ENCODE measurements around the gene LYG2.
"Not testable (repeated sequence)": the region's sequence is repeated elsewhere in the genome, so short reads cannot be mapped to it uniquely, and the experiment has no call there.

LYG2 gene, protein sequence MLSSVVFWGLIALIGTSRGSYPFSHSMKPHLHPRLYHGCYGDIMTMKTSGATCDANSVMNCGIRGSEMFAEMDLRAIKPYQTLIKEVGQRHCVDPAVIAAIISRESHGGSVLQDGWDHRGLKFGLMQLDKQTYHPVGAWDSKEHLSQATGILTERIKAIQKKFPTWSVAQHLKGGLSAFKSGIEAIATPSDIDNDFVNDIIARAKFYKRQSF
- long read RNA-seq, donor 1: 0 reads
- long read RNA-seq, donor 2: 0 reads
- long read RNA-seq, donor 3: 0 reads
- long read RNA-seq, donor 4: 0 reads
- long read RNA-seq, donor 5: 0 reads
- long read RNA-seq, donor 6: 0 reads
- long read RNA-seq, donor 7: 0 reads
- long read RNA-seq, donor 8: 0 reads

DNA sequence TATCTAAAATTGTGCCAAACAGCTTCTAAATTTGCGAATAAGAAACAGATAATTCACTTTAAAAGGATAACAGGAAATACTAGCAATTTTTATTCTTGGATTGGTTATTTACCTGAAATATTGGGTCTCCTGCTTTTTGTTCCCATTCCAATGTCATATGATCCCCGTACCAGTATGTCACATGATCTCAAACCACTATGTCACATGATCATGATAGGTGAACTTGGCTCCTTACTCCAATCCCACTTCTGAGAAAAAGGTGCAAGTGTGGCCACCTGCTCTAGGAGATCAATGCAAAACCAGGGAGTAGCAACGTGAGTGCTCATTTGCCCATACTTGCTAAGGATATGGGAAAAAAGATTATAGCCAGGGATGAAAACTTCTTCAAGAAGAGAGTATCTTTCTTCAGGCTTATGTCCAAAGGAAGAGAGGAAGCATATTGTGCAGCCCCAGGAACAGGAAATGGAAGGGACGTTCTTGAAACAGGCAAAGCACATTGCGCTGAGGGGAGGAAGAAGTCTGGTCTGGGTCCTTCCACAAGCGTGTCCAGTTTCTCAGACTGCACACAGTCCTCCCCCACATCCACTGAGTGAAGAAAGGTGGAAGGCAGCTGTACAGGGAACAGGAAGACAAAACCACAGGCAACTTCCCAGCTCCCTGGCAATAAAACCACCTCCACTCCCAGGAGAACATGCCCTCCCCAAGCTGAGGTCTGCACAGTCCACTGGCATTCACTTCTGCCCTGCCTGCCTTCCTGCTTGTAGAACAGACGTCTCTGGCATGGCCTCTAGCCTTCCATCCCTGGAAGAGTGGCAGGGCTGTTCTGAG is at the start of gene LYG2:
Gene LYG2 (minus strand): TSS at position 176 of the 828 bp plus-strand sequence. CDS start 1,406 bp downstream, outside the sequence.
- DNase-seq: no peak

DNA sequence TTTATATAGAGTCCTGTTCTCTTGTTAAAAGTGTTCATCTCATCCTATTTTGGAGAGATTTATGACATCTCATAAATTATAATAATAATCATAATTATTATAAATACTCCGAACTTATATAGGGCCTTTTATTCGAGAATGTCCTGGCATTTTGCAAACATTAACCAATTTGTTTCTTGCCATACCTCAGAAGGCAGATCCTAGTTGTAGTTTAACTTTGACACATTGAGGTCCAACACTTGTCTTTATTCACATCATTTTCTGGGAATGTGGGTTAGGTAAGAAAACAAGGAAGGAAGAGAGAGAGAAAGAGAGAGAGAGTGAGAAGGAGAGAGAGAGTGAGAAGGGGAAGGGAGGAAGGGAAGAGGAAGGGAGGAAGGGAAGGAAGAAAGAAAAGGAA is 45.6 kb upstream of the LYG2 start, which contains the start of gene LYG1:
Gene LYG1 (minus strand): TSS at position 101 of the 400 bp plus-strand sequence. CDS start 5,527 bp downstream, outside the sequence.
- DNase-seq: not testable (repeated sequence)

DNA sequence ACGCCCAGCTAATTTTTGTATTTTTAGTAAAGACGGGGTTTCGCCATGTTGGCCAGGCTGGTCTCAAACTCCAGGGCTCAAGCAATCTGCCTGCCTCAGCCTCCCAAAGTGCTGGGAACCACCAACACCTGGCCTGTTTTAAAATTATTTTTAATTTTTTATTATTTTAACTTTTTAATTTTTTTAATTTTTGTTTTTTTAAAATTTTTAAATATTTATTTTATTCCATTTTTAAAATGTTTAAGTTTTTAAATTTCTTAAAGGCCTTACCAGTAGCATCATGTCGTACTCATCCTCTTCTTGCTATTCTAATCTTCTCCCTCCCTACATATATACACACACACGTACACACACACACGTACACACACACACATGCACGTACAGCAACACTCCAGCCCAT is 44.1 kb upstream of the LYG2 start:
- no peak for DNase-seq

DNA sequence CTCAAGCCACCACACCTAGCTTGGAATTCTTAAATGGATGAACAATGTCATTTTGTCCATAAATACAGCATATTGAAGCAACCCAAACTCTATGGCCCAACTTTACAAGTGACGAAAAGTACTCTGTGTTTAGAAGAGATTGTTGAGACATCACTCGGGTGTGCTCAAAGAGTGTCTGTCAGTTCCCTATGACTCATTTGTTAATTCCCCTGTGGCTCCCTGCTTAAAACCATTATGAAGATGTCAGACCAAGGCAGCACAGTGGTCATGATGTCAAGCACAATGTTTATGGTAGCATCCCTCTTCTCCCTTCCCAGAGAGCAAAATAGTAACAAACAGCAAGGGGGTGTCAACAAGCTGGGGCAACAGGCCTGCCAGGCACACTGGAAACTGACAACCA is 42.5 kb upstream of the LYG2 start:
- no peak for DNase-seq

DNA sequence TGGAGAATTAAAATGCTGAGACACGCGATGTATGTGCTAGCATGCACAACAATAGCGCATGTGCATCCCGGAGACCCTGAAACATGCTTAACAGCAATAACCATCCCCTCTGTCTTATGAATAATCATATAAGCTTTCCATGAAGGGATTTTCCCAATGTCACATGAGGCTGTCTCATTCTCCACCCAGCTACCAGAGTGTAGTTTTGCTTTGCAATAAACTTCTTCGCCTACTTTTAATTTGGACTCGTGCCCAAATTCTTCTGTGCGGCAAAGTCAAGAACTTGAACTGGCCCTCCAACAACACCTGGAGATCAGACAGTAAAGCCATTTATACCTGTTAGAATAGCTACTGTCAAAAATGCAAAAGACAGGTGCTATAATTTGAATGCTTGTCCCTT is 30.1 kb upstream of the LYG2 start:
- no peak for DNase-seq

DNA sequence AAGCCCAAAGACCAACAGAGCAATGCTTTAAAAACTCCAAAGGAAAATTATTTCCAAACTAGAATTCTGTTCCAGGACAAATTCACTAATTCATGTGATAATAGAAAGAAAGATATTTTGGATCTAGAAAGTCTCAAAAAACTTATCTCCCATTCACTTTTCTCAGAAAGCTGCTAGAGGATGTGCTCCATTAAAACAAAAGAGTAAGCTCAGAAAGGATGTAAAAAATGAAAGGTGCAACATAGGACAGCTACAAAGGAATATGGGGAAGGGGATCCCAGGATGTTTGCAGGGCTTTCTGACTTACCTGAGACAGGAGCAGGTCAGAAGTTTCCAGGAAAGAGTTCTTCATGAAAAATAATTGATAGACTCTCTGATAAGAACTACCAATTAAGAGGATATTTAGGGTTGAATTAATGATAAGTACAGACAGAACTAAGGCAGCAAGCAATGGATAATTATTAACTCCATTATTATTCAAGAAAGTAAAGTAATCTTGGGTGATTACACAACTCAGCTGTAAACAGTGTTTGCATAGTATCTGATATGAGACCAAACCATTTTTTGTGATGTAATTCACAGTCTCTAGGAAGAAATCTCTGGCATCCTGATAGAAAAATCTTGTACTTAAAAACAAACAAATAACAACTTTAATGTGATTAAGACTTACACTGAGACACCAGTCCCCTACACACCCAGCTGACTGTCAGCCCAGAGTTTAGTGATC is 24.7 kb upstream of the LYG2 start:
- DNase-seq: no peak

DNA sequence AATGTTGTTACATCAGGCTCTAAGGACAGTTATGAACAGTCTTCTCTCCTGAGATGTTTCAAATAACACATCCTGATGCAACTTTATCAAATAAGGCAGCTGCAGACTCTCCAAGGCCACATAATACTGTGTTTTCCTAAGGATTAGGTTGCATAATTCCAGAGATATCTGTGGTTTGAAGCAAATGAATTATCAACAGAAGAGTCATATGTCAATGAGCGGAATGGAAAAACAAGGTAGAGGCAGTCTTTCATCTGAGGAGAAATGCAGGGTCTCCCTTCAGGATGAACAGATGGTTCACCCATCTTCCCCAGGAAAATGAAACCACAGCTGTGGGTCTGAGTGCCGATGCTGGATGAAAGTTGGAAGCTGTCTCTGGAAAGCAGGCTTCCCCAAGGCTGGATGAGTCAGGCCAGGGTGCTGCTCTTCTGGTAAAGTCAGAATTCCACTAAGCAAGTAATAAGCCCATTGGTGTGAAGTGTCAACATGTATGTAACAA is 23.4 kb upstream of the LYG2 start:
- no peak for DNase-seq

DNA sequence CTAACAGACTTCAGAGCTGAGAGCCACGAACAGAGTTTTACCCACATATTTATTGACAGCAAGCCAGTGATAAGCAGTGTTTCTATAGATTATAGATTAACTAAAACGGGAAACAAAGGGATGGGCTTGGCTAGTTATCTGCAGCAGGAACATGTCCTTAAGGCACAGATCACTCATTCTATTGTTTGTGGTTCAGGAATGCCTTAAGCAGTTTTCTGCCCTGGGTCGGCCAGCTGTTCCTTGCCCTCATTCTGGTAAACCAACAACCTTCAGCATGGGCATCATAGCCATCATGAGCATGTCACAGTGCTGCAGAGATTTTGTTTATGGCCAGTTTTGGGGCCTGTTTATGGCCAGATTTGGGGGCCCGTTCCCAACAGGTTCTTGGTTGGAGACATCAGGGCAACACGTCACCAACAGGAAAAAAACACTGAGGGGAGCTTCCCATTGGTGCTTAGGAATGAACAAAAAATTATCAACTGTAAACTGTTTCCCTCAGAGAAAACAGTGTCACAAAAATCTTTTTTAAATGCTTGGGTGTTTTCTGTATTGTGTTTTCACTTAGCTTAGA is 22.8 kb upstream of the LYG2 start:
- not testable (repeated sequence) for DNase-seq

DNA sequence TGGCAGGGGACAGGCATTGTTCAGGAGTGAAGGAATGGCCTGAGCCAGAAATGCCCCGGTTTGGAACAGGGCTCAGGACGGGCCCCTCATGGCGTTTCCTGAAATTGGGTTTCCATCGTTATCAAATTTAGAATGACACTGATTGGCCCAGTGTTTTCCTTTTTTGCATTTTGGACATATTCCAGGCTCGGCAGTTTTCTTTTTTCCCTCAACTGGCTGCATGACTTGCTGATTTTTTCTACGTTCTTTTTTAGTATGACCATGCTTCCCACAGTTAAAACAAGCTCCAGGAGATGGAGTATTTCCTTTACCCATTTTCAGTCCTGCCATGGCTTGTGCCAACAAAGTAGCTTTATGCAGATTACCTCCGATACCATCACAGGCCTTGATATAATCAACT is 20.4 kb upstream of the LYG2 start:
- no peak for DNase-seq

DNA sequence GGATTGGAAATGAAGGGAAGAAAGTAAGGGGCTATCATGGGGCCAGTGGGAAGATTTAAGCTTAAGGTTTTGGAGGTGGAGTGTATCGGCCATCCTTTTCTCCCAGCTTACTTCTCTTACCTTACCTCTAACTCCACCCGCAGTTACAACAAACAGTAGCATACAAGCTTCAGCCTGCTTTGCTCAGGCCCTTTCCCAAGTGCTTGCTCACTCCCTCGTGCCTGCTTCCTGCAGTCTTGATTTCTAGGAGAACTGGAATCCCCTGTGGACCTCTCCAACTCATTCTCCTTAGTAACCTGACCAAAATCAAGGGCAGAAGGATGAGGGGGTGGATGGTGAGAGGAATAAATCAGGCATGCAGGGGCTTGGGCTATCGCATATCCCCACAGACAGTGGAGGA is 5.8 kb upstream of the LYG2 start:
- no peak for DNase-seq

DNA sequence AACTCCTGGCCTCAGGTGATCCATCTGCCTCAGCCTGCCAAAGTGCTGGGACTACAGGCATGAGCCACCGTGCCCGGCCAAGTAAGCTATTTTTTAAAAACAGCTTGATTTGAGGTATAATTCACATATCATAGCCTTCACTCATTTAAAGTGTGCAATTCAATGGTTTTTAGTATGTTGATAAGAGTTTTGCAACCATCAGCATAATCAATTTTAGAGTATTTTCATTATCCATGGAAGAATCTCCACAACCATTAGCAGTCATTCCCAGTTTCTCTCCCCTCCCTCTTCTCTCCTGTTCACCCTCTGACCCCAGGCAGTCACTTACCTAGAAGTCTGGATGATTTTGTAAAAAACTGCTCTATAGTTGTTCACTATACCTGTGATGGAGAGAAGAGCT is 4.7 kb upstream of the LYG2 start:
- no peak for DNase-seq

DNA sequence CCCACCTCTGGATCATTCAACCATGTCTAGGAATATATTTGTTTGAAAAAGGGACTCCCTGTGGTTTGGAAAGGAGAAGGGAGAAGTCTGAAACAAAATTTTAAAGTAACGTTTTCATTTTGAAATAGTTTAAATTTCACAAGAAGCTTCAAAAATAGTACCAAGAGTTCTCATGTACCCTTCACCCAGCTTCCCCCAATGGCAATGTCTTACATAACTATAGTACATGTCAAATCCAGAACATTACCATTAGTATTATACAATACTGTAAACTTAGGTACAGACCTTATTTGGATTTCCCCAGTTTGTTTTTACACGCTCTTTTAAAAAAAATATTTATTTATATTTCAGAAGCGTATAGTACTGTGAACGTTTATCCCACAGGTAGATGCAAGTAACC is 4.0 kb upstream of the LYG2 start:
- no peak for DNase-seq

DNA sequence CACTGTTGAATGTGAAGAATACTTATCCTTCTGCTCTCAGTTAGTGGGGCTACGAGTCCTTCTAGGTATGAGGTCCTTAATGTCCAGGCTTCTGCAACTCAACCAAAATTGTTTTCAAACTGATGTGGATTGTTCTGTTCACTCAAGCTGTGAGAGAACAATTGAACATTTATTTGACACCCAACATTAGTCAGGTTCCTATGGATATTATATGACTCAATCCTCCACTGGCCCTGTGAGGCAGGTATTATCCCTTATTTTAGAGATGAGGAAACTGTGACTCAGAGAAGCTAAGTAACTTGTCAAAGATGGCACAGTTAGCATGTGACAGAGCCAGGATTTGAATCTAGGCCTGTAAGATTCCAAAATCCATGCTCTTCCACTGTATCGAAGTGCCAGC is 1.2 kb upstream of the LYG2 start:
- DNase-seq: no peak

DNA sequence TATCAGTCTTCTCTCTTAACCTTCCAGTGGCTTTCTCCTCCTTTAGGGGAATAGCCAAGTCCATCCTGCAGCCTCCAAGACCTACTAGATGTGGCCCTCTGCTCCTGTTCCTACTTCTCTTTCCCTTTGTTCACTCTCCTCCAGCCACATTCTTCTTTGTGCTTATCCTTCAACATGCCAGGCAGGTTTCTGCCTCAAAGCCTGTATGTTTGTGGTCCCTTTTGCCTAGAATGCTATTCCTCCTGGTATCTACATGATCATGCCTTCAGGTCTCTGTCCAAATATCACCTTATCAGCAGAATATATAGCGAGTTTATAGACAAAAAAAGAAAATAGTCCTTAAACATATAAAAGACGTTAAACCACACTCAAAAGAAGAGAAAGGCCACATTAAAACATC is 5.5 kb downstream of the LYG2 start:
- no peak for DNase-seq

DNA sequence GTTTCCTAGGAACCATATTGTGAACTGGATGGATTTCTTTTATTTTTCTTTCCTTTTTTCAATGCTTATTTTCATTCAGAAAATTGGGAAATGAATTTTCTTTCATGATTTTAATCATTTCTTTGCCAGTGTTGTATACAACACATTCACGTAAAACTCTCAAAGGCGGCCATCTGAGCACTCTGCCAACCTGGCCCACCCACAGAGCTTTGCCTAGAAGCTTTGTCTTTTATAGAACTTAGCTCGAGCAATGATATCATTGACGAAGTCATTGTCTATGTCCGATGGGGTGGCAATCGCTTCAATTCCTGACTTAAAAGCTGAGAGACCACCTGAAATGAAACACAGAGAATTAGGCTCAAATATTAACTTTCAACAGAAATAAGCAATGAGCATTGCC is 13.3 kb downstream of the LYG2 start:
- no peak for DNase-seq

DNA sequence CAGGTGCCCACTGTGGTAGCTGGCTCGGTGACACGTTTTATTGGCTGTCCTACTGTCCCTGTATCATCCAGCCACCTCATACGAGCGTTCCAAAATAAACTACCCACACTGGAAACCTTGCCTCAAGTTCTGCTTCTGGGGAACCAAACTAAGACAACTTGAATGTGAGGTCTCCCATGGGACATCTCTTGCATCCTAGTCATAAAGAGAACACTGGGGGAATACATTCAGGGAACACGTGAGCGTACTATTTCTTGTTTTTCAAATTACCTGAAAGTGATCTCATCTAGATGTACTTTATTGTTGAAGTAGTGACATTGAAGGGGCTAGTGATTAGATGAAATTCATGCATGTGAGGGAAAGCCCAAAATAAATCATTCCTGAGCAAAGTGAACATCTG is 15.0 kb downstream of the LYG2 start:
- no peak for DNase-seq

DNA sequence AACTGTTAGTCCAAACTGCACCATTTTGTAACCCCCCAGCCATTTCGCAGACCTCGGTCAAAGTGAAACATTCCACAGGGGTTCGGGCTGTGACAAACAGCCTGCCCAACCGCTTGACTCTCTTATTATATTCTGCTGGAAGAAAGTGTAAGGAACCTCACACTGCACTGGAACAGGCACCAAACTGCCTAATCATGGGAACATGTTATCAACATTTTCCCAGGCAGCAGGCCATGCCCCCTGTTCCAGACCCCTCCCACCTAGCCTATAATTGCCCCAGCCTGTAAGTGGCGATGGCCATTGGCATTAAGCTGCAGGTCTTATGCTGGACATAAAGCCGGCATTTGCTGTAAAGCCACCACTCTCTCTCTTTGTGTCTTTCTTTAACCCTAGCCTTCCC is 16.9 kb downstream of the LYG2 start:
- no peak for DNase-seq

DNA sequence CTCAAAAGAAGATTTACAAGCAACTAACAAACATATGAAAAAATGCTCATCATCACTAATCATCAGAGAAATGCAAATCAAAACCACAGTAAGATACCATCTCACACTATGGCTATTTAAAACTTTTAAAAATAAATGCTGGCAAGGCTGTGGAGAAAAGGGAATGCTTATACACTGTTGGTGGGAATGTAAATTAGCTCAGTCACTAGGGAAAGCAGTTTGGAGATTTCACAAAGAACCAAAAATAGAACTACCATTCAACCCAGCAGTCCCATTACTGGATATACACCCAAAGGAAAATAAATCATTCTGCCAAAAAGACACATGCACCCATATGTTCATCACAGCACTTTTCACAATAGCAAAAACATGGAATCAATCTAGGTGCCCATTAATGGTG is 22.3 kb downstream of the LYG2 start:
- DNase-seq: not testable (repeated sequence)

DNA sequence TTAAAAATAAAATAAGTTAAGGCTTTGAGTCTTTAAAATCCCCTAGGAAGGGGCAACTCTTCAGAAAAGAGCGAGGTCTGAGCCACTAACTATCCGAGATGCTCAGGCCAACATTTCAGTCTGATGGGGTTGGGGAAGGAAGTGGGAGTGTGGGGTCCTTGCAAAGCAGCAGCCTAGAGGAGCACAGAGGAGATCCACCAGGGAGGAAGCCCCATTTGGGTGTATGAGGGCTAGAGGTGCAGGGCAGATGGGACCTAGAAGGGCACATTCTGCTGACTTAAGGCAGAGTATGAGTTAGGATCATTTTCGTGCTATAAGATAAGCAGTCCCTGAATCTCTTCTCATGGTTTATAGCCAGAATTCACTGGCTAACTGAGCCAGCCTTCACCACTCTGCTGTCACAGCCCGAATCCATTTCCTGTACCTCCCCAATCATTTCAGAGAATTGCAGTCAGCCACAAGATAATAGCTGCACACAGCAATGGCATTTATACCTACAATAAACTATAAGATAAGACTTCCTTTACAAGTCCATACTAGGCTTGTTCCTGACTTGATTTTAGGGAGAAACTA is 37.5 kb downstream of the LYG2 start:
- no peak for DNase-seq

DNA sequence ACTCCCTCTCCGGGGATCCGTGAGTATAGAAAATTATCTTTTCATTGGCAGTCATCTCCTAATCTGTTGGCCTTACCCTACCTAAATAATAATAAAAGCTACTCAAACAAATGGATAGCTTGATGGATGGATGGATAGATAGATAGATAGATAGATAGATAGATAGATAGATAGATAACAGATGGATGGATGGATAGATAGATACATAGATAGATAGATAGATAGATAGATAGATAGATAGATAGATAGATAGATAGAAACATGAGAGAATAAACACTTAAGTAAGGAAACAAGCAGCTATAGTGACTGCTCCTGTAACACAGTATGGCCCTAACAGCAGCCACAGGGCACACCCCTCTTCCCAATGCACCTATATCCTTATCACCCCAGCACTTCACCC is 39.4 kb downstream of the LYG2 start:
- DNase-seq: no peak

DNA sequence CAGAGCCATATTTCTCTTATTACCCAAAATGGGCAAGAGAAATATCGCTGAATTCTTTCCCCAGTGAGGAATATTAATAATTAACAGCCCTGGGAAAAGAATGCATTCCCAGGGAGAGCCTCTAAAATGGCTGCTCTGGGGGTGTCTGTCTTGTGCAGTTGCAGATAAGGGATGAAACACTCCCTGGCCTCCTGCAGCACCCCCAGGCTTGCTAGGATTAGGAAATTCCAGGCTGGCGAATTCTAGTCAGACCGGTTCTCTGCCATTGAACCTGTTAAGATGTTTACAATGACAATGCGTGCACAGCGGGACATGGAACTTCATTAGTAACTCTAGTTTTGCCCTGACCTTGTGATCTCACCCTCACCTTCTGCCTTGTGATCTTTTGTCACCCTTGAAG is 50.0 kb downstream of the LYG2 start:
- no peak for DNase-seq

All from right kidney (tissue), 9 donors.